HEK293T (cell line): ENCODE results near the gene PHAX.
"Not testable (repeated sequence)": the region's sequence is repeated elsewhere in the genome, so short reads cannot be mapped to it uniquely, and the experiment has no call there.

Source experiments
- CTCF ChIA-PET: fragments of 350-600 bp; formaldehyde crosslinking; extraction: SDS; loops from one replicate; lab custom pipeline; 2021; ENCODE audit warnings: antibody characterized with exemption, inconsistent platforms; lab: Yijun Ruan, JAX
- POLR2A ChIA-PET: fragments of 350-600 bp; formaldehyde crosslinking; extraction: SDS; loops from one replicate; lab custom pipeline; 2020; ENCODE audit warnings: antibody characterized with exemption, inconsistent platforms; lab: Yijun Ruan, JAX
- DNase-seq: peaks from one replicate; pipeline ENCODE4 v3.0.0; 2012; ENCODE audit warnings: mixed read lengths; ENCODE audit errors: extremely low spot score
- ARNT ChIP-seq: fragments of 450-650 bp; IDR thresholded peaks from 2 replicates; pipeline ENCODE4 v1.6.1; 2017; ENCODE audit warnings: mild to moderate bottlenecking
- BHLHE40 ChIP-seq: fragments of 450-650 bp; IDR thresholded peaks from 2 replicates; pipeline ENCODE4 v1.6.1; 2016; ENCODE audit warnings: mild to moderate bottlenecking, moderate library complexity, borderline replicate concordance
- CTBP1 ChIP-seq: fragments of 450-650 bp; IDR thresholded peaks from 2 replicates; pipeline ENCODE4 v1.6.1; 2016; ENCODE audit warnings: borderline replicate concordance
- ELF4 ChIP-seq: fragments of 450-650 bp; IDR thresholded peaks from 2 replicates; pipeline ENCODE4 v1.6.1; 2017; ENCODE audit warnings: antibody characterized with exemption
- FOXA1 ChIP-seq: fragments of 450-650 bp; IDR thresholded peaks from 2 replicates; pipeline ENCODE4 v1.6.1; 2016; ENCODE audit warnings: mild to moderate bottlenecking
- FOXK2 ChIP-seq: fragments of 450-650 bp; IDR thresholded peaks from 2 replicates; pipeline ENCODE4 v1.6.1; 2016; ENCODE audit warnings: mild to moderate bottlenecking
- FOXM1 ChIP-seq: fragments of 450-650 bp; IDR thresholded peaks from 2 replicates; pipeline ENCODE4 v1.6.1; 2017; ENCODE audit warnings: mild to moderate bottlenecking, borderline replicate concordance
- HDGF ChIP-seq: fragments of 450-650 bp; IDR thresholded peaks from 2 replicates; pipeline ENCODE4 v1.6.1; 2017; ENCODE audit warnings: antibody characterized with exemption, borderline replicate concordance
- L3MBTL2 ChIP-seq: fragments of 450-650 bp; conservative IDR thresholded peaks from 2 replicates; pipeline ENCODE4 v1.6.1; 2016; ENCODE audit warnings: mild to moderate bottlenecking
- LEF1 ChIP-seq: fragments of 450-650 bp; IDR thresholded peaks from 2 replicates; pipeline ENCODE4 v1.6.1; 2017; ENCODE audit warnings: mild to moderate bottlenecking, borderline replicate concordance
- NFRKB ChIP-seq: fragments of 450-650 bp; IDR thresholded peaks from 2 replicates; pipeline ENCODE4 v1.6.1; 2016; ENCODE audit warnings: mild to moderate bottlenecking, moderate library complexity
- SP1 ChIP-seq: fragments of 450-650 bp; IDR thresholded peaks from 2 replicates; pipeline ENCODE4 v1.6.1; 2017
- SUZ12 ChIP-seq: fragments of 450-650 bp; IDR thresholded peaks from 2 replicates; pipeline ENCODE4 v1.6.1; 2016; ENCODE audit warnings: mild to moderate bottlenecking
- TARDBP ChIP-seq: fragments of 450-650 bp; IDR thresholded peaks from 2 replicates; pipeline ENCODE4 v1.6.1; 2016
- ZNF384 ChIP-seq: fragments of 450-650 bp; IDR thresholded peaks from 2 replicates; pipeline ENCODE4 v1.6.1; 2016
- TF ChIP-seq, protein P1 (sequence below): fragments of 450-650 bp; IDR thresholded peaks from 2 replicates; pipeline ENCODE4 v1.6.1; 2016

PHAX gene

DNA sequence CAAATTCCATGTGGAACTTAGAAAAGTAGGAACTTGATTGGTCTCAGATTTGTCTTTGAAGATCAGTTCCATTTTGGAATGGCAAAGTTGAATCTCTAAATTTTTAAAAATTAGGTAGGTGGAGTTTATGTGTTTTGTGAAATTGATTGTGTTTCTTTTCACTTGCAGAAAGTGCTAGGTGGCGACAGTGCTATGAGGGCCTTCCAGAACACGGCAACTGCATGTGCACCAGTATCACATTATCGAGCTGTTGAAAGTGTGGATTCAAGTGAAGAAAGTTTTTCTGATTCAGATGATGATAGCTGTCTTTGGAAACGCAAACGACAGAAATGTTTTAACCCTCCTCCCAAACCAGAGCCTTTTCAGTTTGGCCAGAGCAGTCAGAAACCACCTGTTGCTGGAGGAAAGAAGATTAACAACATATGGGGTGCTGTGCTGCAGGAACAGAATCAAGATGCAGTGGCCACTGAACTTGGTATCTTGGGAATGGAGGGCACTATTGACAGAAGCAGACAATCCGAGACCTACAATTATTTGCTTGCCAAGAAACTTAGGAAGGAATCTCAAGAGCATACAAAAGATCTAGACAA lies 2.8 kb downstream of the PHAX start:
- ChIA-PET CTCF (interaction anchor here (0.8 kb wide), 1 partner anchor 8 kb away, joined by 3 read pairs; the partner anchor contains the start of gene ALDH7A1), POLR2A (interaction anchor here (1.0 kb wide), 1 partner anchor 9 kb away, joined by 3 read pairs; the partner anchor contains the start of gene ALDH7A1)
- TF ChIP-seq L3MBTL2 (no peak), CTBP1 (no peak), BHLHE40 (no peak), ZNF384 (no peak), SP1 (no peak), SUZ12 (no peak)
- TF ChIP-seq, protein P1, sequence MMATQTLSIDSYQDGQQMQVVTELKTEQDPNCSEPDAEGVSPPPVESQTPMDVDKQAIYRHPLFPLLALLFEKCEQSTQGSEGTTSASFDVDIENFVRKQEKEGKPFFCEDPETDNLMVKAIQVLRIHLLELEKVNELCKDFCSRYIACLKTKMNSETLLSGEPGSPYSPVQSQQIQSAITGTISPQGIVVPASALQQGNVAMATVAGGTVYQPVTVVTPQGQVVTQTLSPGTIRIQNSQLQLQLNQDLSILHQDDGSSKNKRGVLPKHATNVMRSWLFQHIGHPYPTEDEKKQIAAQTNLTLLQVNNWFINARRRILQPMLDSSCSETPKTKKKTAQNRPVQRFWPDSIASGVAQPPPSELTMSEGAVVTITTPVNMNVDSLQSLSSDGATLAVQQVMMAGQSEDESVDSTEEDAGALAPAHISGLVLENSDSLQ: no peak
- DNase-seq: no peak

DNA sequence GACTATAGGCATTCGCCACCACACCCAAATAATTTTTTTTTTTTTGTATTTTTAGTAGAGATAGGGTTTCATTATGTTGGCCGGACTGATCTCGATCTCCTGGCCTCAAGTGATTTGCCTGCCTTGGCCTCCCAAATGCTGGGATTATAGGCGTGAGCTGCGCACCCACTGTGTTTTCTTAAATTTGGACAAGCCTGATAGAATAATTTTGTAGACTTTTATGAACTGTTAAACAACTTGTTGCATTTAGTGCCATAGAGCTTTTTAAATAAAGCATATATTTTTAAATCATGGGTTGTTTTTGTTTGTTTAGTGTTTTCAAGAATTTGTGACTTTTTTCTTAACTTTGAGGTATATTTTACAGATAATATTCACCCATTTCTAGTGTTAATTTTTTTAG lies 4.8 kb downstream of the PHAX start:
- CTCF ChIA-PET: no interaction called here
- TF ChIP-seq, protein P1: no peak
- TF ChIP-seq HDGF (no peak), BHLHE40 (no peak), SUZ12 (no peak), LEF1 (no peak), ZNF384 (no peak)

DNA sequence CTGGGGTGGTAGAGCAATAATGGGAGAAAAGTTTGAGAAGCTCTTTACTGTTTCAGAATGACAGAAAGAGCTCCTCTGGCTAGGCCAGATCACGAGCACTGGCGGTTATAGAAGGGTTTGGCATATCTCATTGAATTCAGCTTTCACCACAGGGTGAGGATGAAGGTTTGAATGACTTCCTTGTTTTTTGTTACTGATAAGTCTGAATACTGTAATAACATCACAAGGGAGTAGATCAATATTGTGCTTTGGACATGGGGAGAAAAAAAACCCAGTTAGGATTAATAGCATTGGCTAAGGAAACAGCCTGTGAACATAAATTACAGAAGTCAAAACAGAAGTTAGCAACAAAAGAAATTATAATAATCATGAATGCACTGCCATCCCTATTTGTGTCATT lies 9.4 kb downstream of the PHAX start:
- no peak for DNase-seq
- CTCF ChIA-PET: no interaction called here
- no peak for TF ChIP-seq L3MBTL2
- no peak for TF ChIP-seq SP1
- TF ChIP-seq ARNT: no peak
- TF ChIP-seq, protein P1: no peak
- POLR2A ChIA-PET: no interaction called here

More for the DNA sequence above, 4.8 kb downstream of the PHAX start:
- no peak for DNase-seq
- POLR2A ChIA-PET: interaction anchor here (1.2 to 1.5 kb wide), 2 partner anchors 10 to 276 kb away, joined by 3 read pairs; partner anchors contain the start of gene ALDH7A1

DNA sequence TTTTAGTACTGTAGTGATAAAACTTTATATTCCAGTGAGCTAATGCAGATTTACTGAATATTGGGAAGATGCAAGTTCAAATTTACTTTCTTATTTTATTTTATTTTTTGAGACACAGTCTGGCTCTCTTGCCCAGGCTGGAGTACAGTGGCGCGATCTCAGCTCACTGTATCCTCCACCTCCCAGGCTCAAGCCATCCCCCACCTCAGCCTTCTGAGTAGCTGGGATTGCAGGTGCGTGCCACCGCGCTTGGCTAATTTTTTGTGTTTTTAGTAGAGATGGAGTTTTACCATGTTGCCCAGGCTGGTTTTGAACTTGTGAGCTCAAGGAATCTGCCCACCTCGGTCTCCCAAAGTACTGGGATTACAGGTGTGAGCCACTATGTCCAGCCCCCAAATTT lies 9.9 kb downstream of the PHAX start:
- DNase-seq: no peak
- no peak for TF ChIP-seq FOXA1
- no peak for TF ChIP-seq FOXM1
- no peak for TF ChIP-seq BHLHE40
- no peak for TF ChIP-seq CTBP1
- no peak for TF ChIP-seq ARNT
- CTCF ChIA-PET: no interaction called here
- POLR2A ChIA-PET: no interaction called here

DNA sequence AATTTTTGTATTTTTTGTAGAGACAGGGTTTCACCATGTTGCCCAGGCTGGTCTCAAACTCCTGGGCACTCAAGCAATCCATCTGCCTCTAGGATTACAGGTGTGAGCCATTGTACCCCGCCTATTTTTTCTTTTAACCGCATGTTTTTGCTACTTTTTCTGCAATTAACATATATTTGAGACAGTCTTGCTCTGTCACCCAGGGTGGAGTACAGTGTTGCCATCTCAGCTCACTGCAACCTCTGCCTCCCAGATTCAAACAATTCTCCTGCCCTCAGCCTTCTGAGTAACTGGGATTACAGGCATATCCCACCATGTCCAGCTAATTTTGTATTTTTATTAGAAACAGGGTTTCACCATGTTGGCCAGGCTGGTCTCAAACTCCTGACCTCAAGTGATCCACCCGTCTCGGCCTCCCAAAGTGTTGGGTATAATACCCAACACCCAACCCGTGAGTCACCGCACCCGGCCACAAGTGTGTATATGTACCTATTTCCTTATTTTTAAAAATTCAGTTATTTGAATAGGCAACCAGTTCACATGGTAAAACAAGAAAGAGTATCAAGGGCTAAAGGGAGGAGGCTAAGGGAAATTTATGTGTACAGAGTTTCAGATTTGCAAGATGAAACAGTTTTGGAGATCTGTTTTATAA lies 13.3 kb downstream of the PHAX start:
- POLR2A ChIA-PET: no interaction called here
- TF ChIP-seq ZNF384: no peak
- TF ChIP-seq CTBP1: no peak
- no peak for TF ChIP-seq L3MBTL2
- TF ChIP-seq, protein P1: no peak
- no peak for TF ChIP-seq BHLHE40
- no peak for TF ChIP-seq SUZ12
- TF ChIP-seq FOXK2: no peak
- no peak for TF ChIP-seq NFRKB
- TF ChIP-seq ARNT: no peak
- no peak for TF ChIP-seq ELF4
- TF ChIP-seq FOXM1: no peak
- TF ChIP-seq SP1: no peak
- CTCF ChIA-PET: no interaction called here
- no peak for DNase-seq

DNA sequence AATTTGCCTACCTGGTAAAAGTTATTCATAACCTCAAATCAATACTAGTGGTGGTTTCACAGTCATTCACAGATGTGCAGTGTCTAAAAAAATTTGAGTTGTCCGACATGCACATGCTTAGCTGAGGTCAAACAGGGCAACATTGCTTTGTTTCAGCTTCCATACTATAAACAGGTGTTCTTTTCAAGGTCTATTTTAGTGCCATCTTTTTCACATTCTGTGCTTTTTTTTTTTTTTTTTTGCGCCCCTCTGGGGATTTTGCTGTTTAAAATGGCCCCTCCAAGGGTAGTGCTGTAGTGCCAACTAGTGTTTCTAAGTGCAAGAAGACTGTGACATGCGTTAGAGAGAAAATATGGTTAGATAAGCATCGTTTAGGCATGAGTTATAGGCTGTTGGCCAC lies 14.5 kb downstream of the PHAX start:
- ChIA-PET POLR2A (no interaction called here), CTCF (no interaction called here)
- no peak for DNase-seq
- TF ChIP-seq, protein P1: no peak
- no peak for TF ChIP-seq FOXA1
- TF ChIP-seq LEF1: no peak
- TF ChIP-seq SP1: no peak
- TF ChIP-seq TARDBP: no peak
- no peak for TF ChIP-seq CTBP1
- TF ChIP-seq FOXK2: no peak
- no peak for TF ChIP-seq ARNT
- no peak for TF ChIP-seq HDGF
- TF ChIP-seq ZNF384: no peak
- no peak for TF ChIP-seq BHLHE40
- no peak for TF ChIP-seq L3MBTL2
- no peak for TF ChIP-seq FOXM1
- TF ChIP-seq SUZ12: no peak
- no peak for TF ChIP-seq NFRKB
- no peak for TF ChIP-seq ELF4

DNA sequence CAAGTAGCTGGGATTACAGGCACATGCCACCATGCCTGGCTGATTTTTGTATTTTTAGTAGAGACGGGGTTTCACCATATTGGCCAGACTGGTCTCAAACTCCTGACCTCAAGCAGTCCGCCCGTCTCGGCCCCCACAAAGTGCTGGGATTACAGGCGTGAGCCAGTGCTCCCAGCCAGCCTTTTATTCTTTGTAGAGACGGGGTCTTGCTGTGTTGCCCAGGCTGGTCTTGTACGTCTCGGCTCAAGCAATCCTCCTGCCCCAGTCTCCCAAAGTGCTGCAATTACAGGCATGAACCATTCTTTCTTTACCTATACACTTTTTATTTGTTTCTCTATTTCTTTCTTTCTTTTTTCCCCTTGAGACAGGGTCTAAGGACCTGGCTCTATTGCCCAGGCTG lies 16.9 kb downstream of the PHAX start:
- DNase-seq, POLR2A ChIA-PET, CTCF ChIA-PET: not testable (repeated sequence)
